Prostate gland (tissue), 2 donors: ENCODE data around the gene LIF. TPM values are rescaled to one million over a fixed set of nuclear protein-coding genes. Genes with fewer than 3 reads are reported as not detected.

Experiments used
- DNase-seq: peaks from one replicate; pipeline ENCODE4 v3.0.0-alpha.2; 2019; ENCODE audit warnings: low spot score
- H3K27ac ChIP-seq, 2 donors: fragments of 200-600 bp; sonication (generic); 2 replicates each; pipeline ENCODE4 v1.5.1; 2017 to 2019
- H3K27me3 ChIP-seq: fragments of 200-600 bp; sonication (generic); replicated peaks from 2 replicates; pipeline ENCODE4 v1.5.1; 2019; ENCODE audit not compliant: insufficient read depth
- H3K36me3 ChIP-seq, 2 donors: fragments of 200-600 bp; sonication (generic); 1 replicate in 1 of 2; 2 replicates in 1 of 2; pipeline versions ENCODE4 v1.5.1 to v1.8.1; 2017 to 2019
- H3K4me1 ChIP-seq: fragments of 200-600 bp; sonication (generic); replicated peaks from 2 replicates; pipeline ENCODE4 v1.5.1; 2019
- H3K4me3 ChIP-seq, 2 donors: fragments of 200-600 bp; sonication (generic); 2 replicates each; pipeline ENCODE4 v1.5.1; 2017 to 2019
- H3K9me3 ChIP-seq: fragments of 200-600 bp; sonication (generic); 2 replicates; pipeline ENCODE4 v1.5.1; 2017
- CTCF ChIP-seq, 4 experiments: fragments of 200-600 bp in 2 of 4; fragments of 450-650 bp in 2 of 4; sonication (generic) in 2 of 4; IDR thresholded peaks; 1 replicate in 3 of 4; 2 replicates in 1 of 4; pipeline ENCODE4 v1.5.1; 2016 to 2019; ENCODE audit warnings: antibody characterized with exemption in 4 of 4, mild to moderate bottlenecking in 2 of 4, moderate library complexity in 2 of 4
- POLR2A ChIP-seq: fragments of 450-650 bp; IDR thresholded peaks from one replicate; pipeline ENCODE4 v1.6.1; 2016; ENCODE audit warnings: antibody characterized with exemption, mild to moderate bottlenecking
- POLR2AphosphoS5 ChIP-seq: sonication (generic); formaldehyde crosslinking; IDR thresholded peaks from one replicate; pipeline ENCODE4 v1.6.1; 2017; ENCODE audit warnings: antibody characterized with exemption
- WGBS: methylation state at CpG from one replicate; pipeline ENCODE4 v1.1.5; 2018; 5-methylcytosine and 5-hydroxymethylcytosine counted together
- intact Hi-C: fragments of 100-400 bp; cut with DNase I; formaldehyde crosslinking; loops from one replicate; pipeline ENCODE4 v1.14.2; 2022
- total RNA-seq, 2 donors: library from RNA; depleted of rRNA; stranded (reverse); fragments of >200 nt; gene quantifications; one replicate each; pipeline ENCODE4 v1.1.0, GENCODE V29; 2016

LIF gene
- total RNA-seq, 2 donors from 2014 or later, result 0.40 to 0.59 TPM

- H3K4me3 ChIP-seq, result no peak overlapping the region
- no peak overlapping the region for H3K27ac ChIP-seq
- no peaks in the 10 kb centered on the region for H3K36me3 ChIP-seq
- H3K27me3 ChIP-seq, result no peaks in the 10 kb centered on the region
- no peak for TF ChIP-seq CTCF (IDR thresholded peaks at IDR 0.05)
- TF ChIP-seq POLR2A, result no peak
- TF ChIP-seq POLR2AphosphoS5, result no peak
- DNase-seq, result no peak
- no peaks in the 10 kb centered on the region for H3K9me3 ChIP-seq
- H3K4me1 ChIP-seq, result no peaks in the 10 kb centered on the region
- 77% methylated on average over 12 of the region's 12 CpGs for WGBS
- intact Hi-C loops, result no loop called here
These were observed 1.4 kb upstream of the LIF start for GRCh38 chr22:30247974-30248373.

- Histone ChIP-seq H3K4me1 (no peaks in the 10 kb centered on the region), H3K27ac (no peak overlapping the region)
- WGBS, result 98% methylated on average over 11 of the region's 11 CpGs
These were observed 1.0 kb upstream of the LIF start for GRCh38 chr22:30247561-30247960.

GRCh38 chr22:30246814-30247376 lies 336 bp upstream of the LIF start:
- no peak overlapping the region for H3K27ac ChIP-seq
- H3K36me3 ChIP-seq, result no peaks in the 10 kb centered on the region
- 31% methylated on average over 15 of the region's 15 CpGs for WGBS
- no peak for DNase-seq
- H3K4me3 ChIP-seq, result peak overlapping the region in 1 of 2 donors; percentile 41
- no peaks in the 10 kb centered on the region for H3K4me1 ChIP-seq
- H3K27me3 ChIP-seq, result no peaks in the 10 kb centered on the region
- TF ChIP-seq POLR2AphosphoS5, result no peak
- no peak for TF ChIP-seq POLR2A
- TF ChIP-seq CTCF (IDR thresholded peaks at IDR 0.05), result no peak
- intact Hi-C loops, result no loop called here
- H3K9me3 ChIP-seq, result no peaks in the 10 kb centered on the region

More at GRCh38 chr22:30247561-30247960, 1.0 kb upstream of the LIF start:
- H3K27me3 ChIP-seq, result no peaks in the 10 kb centered on the region
- intact Hi-C loops, result no loop called here
- DNase-seq, result no peak
- TF ChIP-seq POLR2AphosphoS5 (no peak), POLR2A (no peak), CTCF (IDR thresholded peaks at IDR 0.05) (no peak)
- no peak overlapping the region for H3K4me3 ChIP-seq
- no peaks in the 10 kb centered on the region for H3K9me3 ChIP-seq
- no peaks in the 10 kb centered on the region for H3K36me3 ChIP-seq

- 55% methylated on average over 15 of the region's 15 CpGs for WGBS
- DNase-seq, result no peak
- no peaks in the 10 kb centered on the region for H3K4me1 ChIP-seq
- no peaks in the 10 kb centered on the region for H3K36me3 ChIP-seq
- H3K27ac ChIP-seq, result no peak overlapping the region
- H3K27me3 ChIP-seq, result no peaks in the 10 kb centered on the region
- H3K4me3 ChIP-seq, result peak overlapping the region; percentile 30 to 41
- TF ChIP-seq POLR2AphosphoS5 (no peak), CTCF (IDR thresholded peaks at IDR 0.05) (no peak), POLR2A (no peak)
- intact Hi-C loops, result no loop called here
- no peaks in the 10 kb centered on the region for H3K9me3 ChIP-seq
These were observed 1.2 kb downstream of the LIF start for GRCh38 chr22:30245181-30245984.

GRCh38 chr22:30244641-30245040 lies 1.9 kb downstream of the LIF start:
- no peak overlapping the region for H3K4me3 ChIP-seq
- intact Hi-C loops, result no loop called here
- H3K27me3 ChIP-seq, result no peaks in the 10 kb centered on the region
- H3K27ac ChIP-seq, result no peak overlapping the region
- TF ChIP-seq POLR2A (no peak), CTCF (IDR thresholded peaks at IDR 0.05) (no peak), POLR2AphosphoS5 (no peak)
- 97% methylated on average over 5 of the region's 5 CpGs for WGBS
- DNase-seq, result no peak
- H3K36me3 ChIP-seq, result no peaks in the 10 kb centered on the region
- H3K9me3 ChIP-seq, result no peaks in the 10 kb centered on the region
- no peaks in the 10 kb centered on the region for H3K4me1 ChIP-seq
